ENCODE results near the gene MS4A7.

The MS4A7 gene

DNA sequence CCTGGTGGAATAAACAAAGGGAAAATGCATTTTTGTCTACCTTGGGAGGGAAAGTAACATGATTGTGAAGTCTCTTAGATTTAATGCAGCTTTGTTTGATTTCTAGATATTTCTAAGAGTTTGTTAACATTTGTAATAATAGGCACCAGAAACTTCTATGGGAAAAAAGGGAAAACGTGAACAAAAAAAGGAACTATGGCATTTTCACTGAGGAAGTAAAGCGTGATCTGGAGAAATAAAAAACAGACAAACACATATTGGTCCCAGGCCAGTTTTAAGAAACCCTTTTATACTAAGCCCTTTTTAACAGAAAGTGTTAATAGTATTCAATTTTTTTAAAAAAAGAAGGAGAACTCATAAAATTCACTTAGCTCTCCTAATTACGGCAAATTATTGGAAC, 6.9 kb upstream of the MS4A7 start:
- H3K27ac ChIP-seq (ENCODE audit: low read depth, low read length): no peak overlapping the region
- no peaks in the 10 kb centered on the region for H3K36me3 ChIP-seq (ENCODE audit: control insufficient read depth, insufficient read depth, low read length)
- no peaks in the 10 kb centered on the region for H3K27me3 ChIP-seq (ENCODE audit: control insufficient read depth, insufficient read depth, low read length)
- H3K4me1 ChIP-seq (ENCODE audit: control insufficient read depth, insufficient read depth, low read length): no peaks in the 10 kb centered on the region; the same call in 1 of the 2 replicates
- no peak overlapping the region for H3K4me3 ChIP-seq (ENCODE audit: low read depth, low read length)
- no peak overlapping the region for H3K9ac ChIP-seq (ENCODE audit: low read length)
- H3K9me3 ChIP-seq (ENCODE audit: control insufficient read depth, insufficient read depth, low read depth, low read length): 0 out of 2 replicates have a peak, but pooled peaks cover 3% of the 10 kb centered on the region

GRCh38 chr11:60371854-60372253, 6.5 kb upstream of the MS4A7 start:
- no peak overlapping the region for H3K27ac ChIP-seq (ENCODE audit: low read depth, low read length)

DNA sequence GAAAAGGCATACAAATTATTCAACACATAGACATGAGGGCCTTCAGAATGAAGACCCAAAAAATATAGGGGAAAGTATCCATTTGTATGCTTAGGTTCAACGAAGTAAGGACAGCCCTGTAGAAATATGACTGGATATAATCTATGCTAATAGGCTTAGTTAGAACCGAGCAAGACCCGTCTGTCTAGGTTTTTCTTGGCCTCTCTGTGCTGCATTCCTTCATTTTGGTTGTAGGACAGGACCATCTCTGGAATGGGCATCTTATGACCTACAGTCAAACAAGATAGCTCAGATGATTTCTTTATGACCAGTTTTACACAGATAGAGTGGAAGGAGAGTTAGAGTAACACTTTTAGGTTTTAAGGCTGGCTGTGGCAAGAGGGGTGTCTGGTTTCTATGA, 5.6 kb upstream of the MS4A7 start:
- no peak overlapping the region for H3K4me3 ChIP-seq (ENCODE audit: low read depth, low read length)
- H3K27ac ChIP-seq (ENCODE audit: low read depth, low read length): no peak overlapping the region
- H3K4me1 ChIP-seq (ENCODE audit: control insufficient read depth, insufficient read depth, low read length): no peaks in the 10 kb centered on the region; the same call in 1 of the 2 replicates
- no peaks in the 10 kb centered on the region for H3K36me3 ChIP-seq (ENCODE audit: control insufficient read depth, insufficient read depth, low read length)
- H3K9me3 ChIP-seq (ENCODE audit: control insufficient read depth, insufficient read depth, low read depth, low read length): 0 out of 2 replicates have a peak, but pooled peaks cover 3% of the 10 kb centered on the region
- H3K27me3 ChIP-seq (ENCODE audit: control insufficient read depth, insufficient read depth, low read length): no peaks in the 10 kb centered on the region
- H3K9ac ChIP-seq (ENCODE audit: low read length): no peak overlapping the region

More at GRCh38 chr11:60371854-60372253, 6.5 kb upstream of the MS4A7 start:
- Histone ChIP-seq H3K36me3 (ENCODE audit: control insufficient read depth, insufficient read depth, low read length) (no peaks in the 10 kb centered on the region), H3K4me3 (ENCODE audit: low read depth, low read length) (no peak overlapping the region), H3K9me3 (ENCODE audit: control insufficient read depth, insufficient read depth, low read depth, low read length) (0 out of 2 replicates have a peak, but pooled peaks cover 3% of the 10 kb centered on the region), H3K4me1 (ENCODE audit: control insufficient read depth, insufficient read depth, low read length) (no peaks in the 10 kb centered on the region; the same call in 1 of the 2 replicates), H3K27me3 (ENCODE audit: control insufficient read depth, insufficient read depth, low read length) (no peaks in the 10 kb centered on the region), H3K9ac (ENCODE audit: low read length) (no peak overlapping the region)

GRCh38 chr11:60375316-60375715, 3.0 kb upstream of the MS4A7 start:
- Histone ChIP-seq H3K9ac (ENCODE audit: low read length) (no peak overlapping the region), H3K9me3 (ENCODE audit: control insufficient read depth, insufficient read depth, low read depth, low read length) (no peaks in the 10 kb centered on the region), H3K27ac (ENCODE audit: low read depth, low read length) (no peak overlapping the region), H3K4me1 (ENCODE audit: control insufficient read depth, insufficient read depth, low read length) (no peaks in the 10 kb centered on the region), H3K27me3 (ENCODE audit: control insufficient read depth, insufficient read depth, low read length) (no peaks in the 10 kb centered on the region), H3K36me3 (ENCODE audit: control insufficient read depth, insufficient read depth, low read length) (no peaks in the 10 kb centered on the region), H3K4me3 (ENCODE audit: low read depth, low read length) (no peak overlapping the region)

- Histone ChIP-seq H3K4me3 (ENCODE audit: low read depth, low read length) (no peak overlapping the region), H3K27me3 (ENCODE audit: control insufficient read depth, insufficient read depth, low read length) (no peaks in the 10 kb centered on the region), H3K9me3 (ENCODE audit: control insufficient read depth, insufficient read depth, low read depth, low read length) (no peaks in the 10 kb centered on the region), H3K27ac (ENCODE audit: low read depth, low read length) (no peak overlapping the region), H3K9ac (ENCODE audit: low read length) (no peak overlapping the region), H3K4me1 (ENCODE audit: control insufficient read depth, insufficient read depth, low read length) (no peaks in the 10 kb centered on the region), H3K36me3 (ENCODE audit: control insufficient read depth, insufficient read depth, low read length) (no peaks in the 10 kb centered on the region)
Observed at GRCh38 chr11:60376601-60377000, 1.7 kb upstream of the MS4A7 start.

DNA sequence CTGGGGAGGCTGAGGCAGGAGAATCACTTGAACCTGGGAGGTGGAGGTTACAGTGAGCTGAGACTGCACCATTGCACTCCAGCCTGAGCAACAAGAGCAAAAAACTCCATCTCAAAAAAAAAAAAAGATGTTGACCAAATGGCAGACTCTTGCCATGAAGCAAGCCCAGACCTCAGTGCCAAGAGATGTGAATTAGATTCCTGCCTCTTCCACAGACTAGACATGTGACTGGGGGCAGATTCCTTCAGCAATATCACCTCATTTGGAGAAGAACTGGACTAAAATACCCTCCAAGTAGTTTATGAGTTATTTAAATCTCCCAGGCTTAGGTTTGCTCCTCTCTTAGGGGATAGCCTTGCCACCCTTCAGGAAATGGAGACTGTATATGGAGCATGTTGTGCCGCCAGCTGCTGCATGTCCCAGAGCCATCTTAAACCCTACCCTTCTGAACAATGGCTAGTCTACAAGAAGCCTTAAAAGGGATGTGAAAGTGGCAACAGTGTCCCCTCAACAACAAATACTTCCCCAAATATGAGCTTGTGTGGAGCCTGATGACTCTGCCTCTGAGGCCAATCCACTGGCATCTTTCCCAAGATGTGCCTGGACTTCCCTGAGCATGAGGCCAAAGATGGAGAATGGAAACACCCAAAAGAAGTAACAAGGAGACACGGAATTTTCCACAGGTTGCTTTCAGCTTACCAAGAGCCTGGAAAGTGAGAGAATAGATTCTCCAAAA, 763 bp upstream of the MS4A7 start:
- Histone ChIP-seq H3K4me3 (ENCODE audit: low read depth, low read length) (no peak overlapping the region), H3K9me3 (ENCODE audit: control insufficient read depth, insufficient read depth, low read depth, low read length) (no peaks in the 10 kb centered on the region), H3K4me1 (ENCODE audit: control insufficient read depth, insufficient read depth, low read length) (no peaks in the 10 kb centered on the region), H3K9ac (ENCODE audit: low read length) (no peak overlapping the region), H3K27me3 (ENCODE audit: control insufficient read depth, insufficient read depth, low read length) (no peaks in the 10 kb centered on the region), H3K27ac (ENCODE audit: low read depth, low read length) (no peak overlapping the region), H3K36me3 (ENCODE audit: control insufficient read depth, insufficient read depth, low read length) (no peaks in the 10 kb centered on the region)

- Histone ChIP-seq H3K4me1 (ENCODE audit: control insufficient read depth, insufficient read depth, low read length) (no peaks in the 10 kb centered on the region), H3K36me3 (ENCODE audit: control insufficient read depth, insufficient read depth, low read length) (no peaks in the 10 kb centered on the region), H3K27me3 (ENCODE audit: control insufficient read depth, insufficient read depth, low read length) (no peaks in the 10 kb centered on the region), H3K9ac (ENCODE audit: low read length) (no peak overlapping the region), H3K27ac (ENCODE audit: low read depth, low read length) (no peak overlapping the region), H3K9me3 (ENCODE audit: control insufficient read depth, insufficient read depth, low read depth, low read length) (no peaks in the 10 kb centered on the region), H3K4me3 (ENCODE audit: low read depth, low read length) (no peak overlapping the region)
Observed at GRCh38 chr11:60389279-60389910, 11.1 kb downstream of the MS4A7 start.

DNA sequence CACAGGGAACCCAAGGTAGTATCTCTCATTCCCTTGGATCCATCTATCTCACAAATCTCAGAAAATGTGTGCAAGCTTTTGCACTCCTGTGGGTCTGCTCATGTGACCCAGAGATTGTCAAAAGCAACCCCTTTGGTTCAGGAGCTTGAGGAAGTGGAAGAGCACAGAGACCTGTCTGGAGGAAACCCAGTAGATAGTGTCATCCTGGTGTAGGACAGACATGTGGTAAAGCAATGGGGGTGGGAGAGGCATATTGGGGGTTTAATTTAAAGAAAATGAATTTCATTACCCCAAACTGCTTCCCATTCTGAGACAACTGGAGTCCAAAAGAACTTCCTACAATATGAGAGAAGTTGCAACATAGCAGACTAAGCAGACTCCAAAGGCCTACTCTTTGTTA, 12.1 kb downstream of the MS4A7 start:
- Histone ChIP-seq H3K27ac (ENCODE audit: low read depth, low read length) (no peak overlapping the region), H3K9ac (ENCODE audit: low read length) (no peak overlapping the region), H3K9me3 (ENCODE audit: control insufficient read depth, insufficient read depth, low read depth, low read length) (no peaks in the 10 kb centered on the region), H3K4me3 (ENCODE audit: low read depth, low read length) (no peak overlapping the region), H3K36me3 (ENCODE audit: control insufficient read depth, insufficient read depth, low read length) (no peaks in the 10 kb centered on the region), H3K27me3 (ENCODE audit: control insufficient read depth, insufficient read depth, low read length) (no peaks in the 10 kb centered on the region), H3K4me1 (ENCODE audit: control insufficient read depth, insufficient read depth, low read length) (no peaks in the 10 kb centered on the region)

- no peak overlapping the region for H3K27ac ChIP-seq (ENCODE audit: low read depth, low read length)
- no peak overlapping the region for H3K9ac ChIP-seq (ENCODE audit: low read length)
- H3K4me3 ChIP-seq (ENCODE audit: low read depth, low read length): no peak overlapping the region
- H3K36me3 ChIP-seq (ENCODE audit: control insufficient read depth, insufficient read depth, low read length): no peaks in the 10 kb centered on the region
- H3K27me3 ChIP-seq (ENCODE audit: control insufficient read depth, insufficient read depth, low read length): no peaks in the 10 kb centered on the region
- H3K4me1 ChIP-seq (ENCODE audit: control insufficient read depth, insufficient read depth, low read length): no peaks in the 10 kb centered on the region
- no peaks in the 10 kb centered on the region for H3K9me3 ChIP-seq (ENCODE audit: control insufficient read depth, insufficient read depth, low read depth, low read length)
Observed at GRCh38 chr11:60392361-60392760, 14.0 kb downstream of the MS4A7 start.

DNA sequence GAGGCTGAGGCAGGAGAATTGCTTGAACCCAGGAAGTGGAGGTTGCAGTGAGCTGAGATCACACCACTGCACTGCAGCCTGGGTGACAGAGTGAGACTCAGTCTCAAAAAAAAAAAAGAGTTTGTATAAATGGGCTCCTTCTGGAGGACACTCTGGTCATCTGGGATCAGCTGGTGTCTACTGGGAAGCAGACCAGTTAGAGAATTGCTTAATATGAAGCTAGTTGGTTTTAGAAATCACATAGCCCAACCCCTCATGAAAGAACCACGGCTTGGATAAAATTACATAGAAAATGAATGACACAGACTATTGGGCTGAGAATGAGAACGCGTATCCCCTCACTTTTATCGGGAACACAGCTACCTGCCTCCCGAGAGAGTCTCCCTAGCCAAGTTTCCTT, 14.7 kb downstream of the MS4A7 start:
- H3K36me3 ChIP-seq (ENCODE audit: control insufficient read depth, insufficient read depth, low read length): no peaks in the 10 kb centered on the region
- H3K27me3 ChIP-seq (ENCODE audit: control insufficient read depth, insufficient read depth, low read length): no peaks in the 10 kb centered on the region
- no peak overlapping the region for H3K27ac ChIP-seq (ENCODE audit: low read depth, low read length)
- H3K9me3 ChIP-seq (ENCODE audit: control insufficient read depth, insufficient read depth, low read depth, low read length): no peaks in the 10 kb centered on the region
- no peak overlapping the region for H3K9ac ChIP-seq (ENCODE audit: low read length)
- H3K4me3 ChIP-seq (ENCODE audit: low read depth, low read length): no peak overlapping the region
- H3K4me1 ChIP-seq (ENCODE audit: control insufficient read depth, insufficient read depth, low read length): no peaks in the 10 kb centered on the region

GRCh38 chr11:60394666-60395380, 16.5 kb downstream of the MS4A7 start:
- no peaks in the 10 kb centered on the region for H3K27me3 ChIP-seq (ENCODE audit: control insufficient read depth, insufficient read depth, low read length)
- no peaks in the 10 kb centered on the region for H3K36me3 ChIP-seq (ENCODE audit: control insufficient read depth, insufficient read depth, low read length)
- no peak overlapping the region for H3K4me3 ChIP-seq (ENCODE audit: low read depth, low read length)
- H3K9ac ChIP-seq (ENCODE audit: low read length): no peak overlapping the region
- no peaks in the 10 kb centered on the region for H3K4me1 ChIP-seq (ENCODE audit: control insufficient read depth, insufficient read depth, low read length)
- no peaks in the 10 kb centered on the region for H3K9me3 ChIP-seq (ENCODE audit: control insufficient read depth, insufficient read depth, low read depth, low read length)
- no peak overlapping the region for H3K27ac ChIP-seq (ENCODE audit: low read depth, low read length)
